ENCODE data around the gene PDZD7. TPM values are rescaled to one million over a fixed set of nuclear protein-coding genes. Genes with fewer than 3 reads are reported as not detected.
A peak's percentile ranks its signal among the peaks of the same experiment; 100 is the strongest.

PDZD7 gene
- total RNA-seq, 3 donors from 2014 or later, result 0.28 to 0.43 TPM; not detected in 1

DNA sequence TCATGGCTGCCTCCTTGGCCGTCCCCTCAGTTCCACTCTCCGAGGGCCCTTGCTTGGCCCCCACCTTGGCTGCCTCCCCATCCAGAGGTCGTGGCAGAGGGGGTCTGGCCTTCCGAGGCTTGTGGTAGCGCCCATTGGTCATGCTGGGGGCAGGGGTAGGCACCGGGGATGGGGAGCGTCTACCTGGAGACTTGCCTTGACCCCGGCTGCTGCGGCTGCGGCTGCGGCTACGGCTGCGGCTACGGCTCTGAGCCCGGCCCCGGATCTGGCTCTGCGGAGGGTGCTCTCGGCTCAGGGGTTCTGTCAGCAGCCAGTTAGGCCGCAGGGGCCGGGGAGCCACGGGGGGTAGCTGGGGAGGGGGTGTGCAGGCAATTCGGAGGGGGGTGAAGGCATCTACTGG is 20.6 kb downstream of the PDZD7 start:
- H3K9me3 ChIP-seq, result no peaks in the 10 kb centered on the region
- TF ChIP-seq, protein P1, sequence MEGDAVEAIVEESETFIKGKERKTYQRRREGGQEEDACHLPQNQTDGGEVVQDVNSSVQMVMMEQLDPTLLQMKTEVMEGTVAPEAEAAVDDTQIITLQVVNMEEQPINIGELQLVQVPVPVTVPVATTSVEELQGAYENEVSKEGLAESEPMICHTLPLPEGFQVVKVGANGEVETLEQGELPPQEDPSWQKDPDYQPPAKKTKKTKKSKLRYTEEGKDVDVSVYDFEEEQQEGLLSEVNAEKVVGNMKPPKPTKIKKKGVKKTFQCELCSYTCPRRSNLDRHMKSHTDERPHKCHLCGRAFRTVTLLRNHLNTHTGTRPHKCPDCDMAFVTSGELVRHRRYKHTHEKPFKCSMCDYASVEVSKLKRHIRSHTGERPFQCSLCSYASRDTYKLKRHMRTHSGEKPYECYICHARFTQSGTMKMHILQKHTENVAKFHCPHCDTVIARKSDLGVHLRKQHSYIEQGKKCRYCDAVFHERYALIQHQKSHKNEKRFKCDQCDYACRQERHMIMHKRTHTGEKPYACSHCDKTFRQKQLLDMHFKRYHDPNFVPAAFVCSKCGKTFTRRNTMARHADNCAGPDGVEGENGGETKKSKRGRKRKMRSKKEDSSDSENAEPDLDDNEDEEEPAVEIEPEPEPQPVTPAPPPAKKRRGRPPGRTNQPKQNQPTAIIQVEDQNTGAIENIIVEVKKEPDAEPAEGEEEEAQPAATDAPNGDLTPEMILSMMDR (IDR thresholded peaks at IDR 0.05), result no peak
- intact Hi-C loops (cut with DNase I, micrococcal nuclease), result no loop called here
- peaks cover 8% of the 10 kb centered on the region for H3K4me1 ChIP-seq (ENCODE audit: low read depth)
- no peak overlapping the region for H3K4me3 ChIP-seq
- DNase-seq (no peak), ATAC-seq (no peak)
- H3K36me3 ChIP-seq (ENCODE audit: low read depth), result peaks cover 3% of the 10 kb centered on the region

GRCh38 chr10:101008823-101009423 is 22.0 kb downstream of the PDZD7 start:
- no peaks in the 10 kb centered on the region for H3K9me3 ChIP-seq
- peaks cover 4% of the 10 kb centered on the region for H3K36me3 ChIP-seq (ENCODE audit: low read depth)
- intact Hi-C loops (cut with DNase I, micrococcal nuclease), result no loop called here
- no peak overlapping the region for H3K4me3 ChIP-seq
- ATAC-seq (no peak), DNase-seq (no peak)
- H3K4me1 ChIP-seq (ENCODE audit: low read depth), result peaks cover 8% of the 10 kb centered on the region
- TF ChIP-seq, protein P1 (IDR thresholded peaks at IDR 0.05), result no peak

DNA sequence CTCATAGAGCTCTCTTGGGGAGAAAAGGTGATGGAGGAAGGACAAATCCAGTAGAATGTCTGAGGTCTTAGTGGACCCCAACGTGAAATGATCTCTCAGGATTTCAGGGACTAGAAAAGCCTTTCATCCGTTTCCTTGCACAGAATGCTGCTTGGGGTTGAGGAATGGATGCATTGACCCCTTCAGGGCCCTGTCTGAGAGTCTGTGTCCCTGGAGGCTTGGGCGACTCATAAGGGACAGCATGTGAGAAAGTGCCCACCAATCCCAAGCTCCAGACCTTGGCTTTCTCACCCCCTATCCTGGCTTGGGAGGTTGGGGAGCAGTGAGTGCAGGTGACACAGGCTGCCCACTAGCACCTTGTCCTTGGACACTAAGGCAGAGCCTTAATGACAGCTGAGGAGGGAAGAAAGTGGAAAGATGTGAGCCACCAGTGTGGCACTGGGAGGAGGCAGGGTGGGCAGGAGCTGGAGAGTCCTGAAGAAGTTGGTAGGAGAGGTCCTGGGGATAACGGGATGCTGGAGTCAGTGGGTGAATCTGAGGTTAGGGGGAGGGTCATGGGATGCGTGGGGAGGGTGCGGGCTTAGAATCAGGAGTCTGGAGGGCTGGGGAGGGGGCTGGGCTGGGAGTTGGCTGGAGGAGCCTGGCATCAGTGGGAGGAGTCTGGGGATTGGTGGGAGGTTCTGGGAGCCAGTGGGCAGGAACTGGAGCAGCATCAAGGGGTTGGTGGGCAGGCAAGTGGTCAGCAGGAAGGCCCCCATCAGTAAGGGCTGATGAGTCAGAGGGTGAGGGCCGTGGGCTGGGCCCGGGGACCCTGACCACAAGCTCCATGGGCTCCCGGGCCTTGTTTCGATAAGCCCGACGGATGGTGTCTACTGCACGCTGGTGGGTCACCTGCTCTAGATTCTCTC is 22.8 kb downstream of the PDZD7 start:
- H3K4me3 ChIP-seq, result no peak overlapping the region
- ATAC-seq (no peak), DNase-seq (no peak)
- H3K9me3 ChIP-seq, result no peaks in the 10 kb centered on the region
- TF ChIP-seq, protein P1 (IDR thresholded peaks at IDR 0.05), result no peak
- intact Hi-C loops (cut with DNase I, micrococcal nuclease), result no loop called here
- H3K36me3 ChIP-seq (ENCODE audit: low read depth), result peaks cover 4% of the 10 kb centered on the region
- peaks cover 4% of the 10 kb centered on the region for H3K4me1 ChIP-seq (ENCODE audit: low read depth)

GRCh38 chr10:101007099-101007711 is 23.7 kb downstream of the PDZD7 start:
- no peak overlapping the region for H3K4me3 ChIP-seq
- DNase-seq (no peak), ATAC-seq (peak; percentile 10)
- no peaks in the 10 kb centered on the region for H3K4me1 ChIP-seq (ENCODE audit: low read depth)
- peaks cover 4% of the 10 kb centered on the region for H3K36me3 ChIP-seq (ENCODE audit: low read depth)
- intact Hi-C loops (cut with DNase I, micrococcal nuclease), result no loop called here
- no peaks in the 10 kb centered on the region for H3K9me3 ChIP-seq
- TF ChIP-seq, protein P1 (IDR thresholded peaks at IDR 0.05), result no peak

DNA sequence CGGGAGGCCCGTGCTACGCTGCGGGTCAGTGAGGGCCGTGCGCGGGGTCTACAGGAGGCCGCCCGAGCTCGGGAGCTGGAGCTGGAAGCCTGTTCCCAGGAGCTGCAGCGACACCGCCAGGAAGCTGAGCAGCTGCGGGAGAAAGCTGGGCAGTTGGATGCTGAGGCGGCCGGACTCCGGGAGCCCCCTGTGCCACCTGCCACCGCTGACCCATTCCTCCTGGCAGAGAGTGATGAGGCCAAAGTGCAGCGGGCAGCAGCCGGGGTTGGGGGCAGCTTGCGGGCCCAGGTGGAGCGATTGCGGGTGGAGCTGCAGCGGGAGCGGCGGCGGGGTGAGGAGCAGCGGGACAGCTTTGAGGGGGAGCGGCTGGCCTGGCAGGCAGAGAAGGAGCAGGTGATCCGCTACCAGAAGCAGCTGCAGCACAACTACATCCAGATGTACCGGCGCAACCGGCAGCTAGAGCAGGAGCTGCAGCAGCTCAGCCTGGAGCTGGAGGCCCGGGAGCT is 24.3 kb downstream of the PDZD7 start:
- Histone ChIP-seq H3K36me3 (ENCODE audit: low read depth) (peaks cover 4% of the 10 kb centered on the region), H3K4me1 (ENCODE audit: low read depth) (peaks cover 4% of the 10 kb centered on the region), H3K4me3 (no peak overlapping the region), H3K9me3 (no peaks in the 10 kb centered on the region)
- TF ChIP-seq, protein P1 (IDR thresholded peaks at IDR 0.05), result no peak
- DNase-seq (no peak), ATAC-seq (no peak)
- intact Hi-C loops (cut with DNase I, micrococcal nuclease), result no loop called here
